Measurements from ENCODE around the gene SIX5.

Gene SIX5

DNA sequence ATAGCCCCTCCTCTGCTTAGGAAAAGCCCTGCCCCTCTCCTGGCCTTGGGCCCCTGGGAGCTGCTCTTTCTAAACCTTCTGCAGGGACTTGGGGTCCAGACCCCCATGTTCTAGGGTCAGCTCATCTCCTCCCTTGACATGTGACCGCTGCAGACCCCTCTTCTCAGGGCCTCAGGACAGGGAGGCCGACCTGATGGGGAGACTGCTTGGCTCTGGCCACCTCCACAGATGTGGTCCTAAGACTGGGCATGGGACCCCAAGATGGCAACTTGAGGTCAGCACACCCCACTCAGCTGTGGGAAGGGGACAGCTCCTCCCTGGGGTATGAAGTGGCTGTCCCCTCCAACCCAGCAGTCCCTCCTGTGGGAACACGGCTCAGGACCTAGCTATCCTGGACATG is 3.9 kb upstream of the SIX5 start:
- DNase-seq = no peak

DNA sequence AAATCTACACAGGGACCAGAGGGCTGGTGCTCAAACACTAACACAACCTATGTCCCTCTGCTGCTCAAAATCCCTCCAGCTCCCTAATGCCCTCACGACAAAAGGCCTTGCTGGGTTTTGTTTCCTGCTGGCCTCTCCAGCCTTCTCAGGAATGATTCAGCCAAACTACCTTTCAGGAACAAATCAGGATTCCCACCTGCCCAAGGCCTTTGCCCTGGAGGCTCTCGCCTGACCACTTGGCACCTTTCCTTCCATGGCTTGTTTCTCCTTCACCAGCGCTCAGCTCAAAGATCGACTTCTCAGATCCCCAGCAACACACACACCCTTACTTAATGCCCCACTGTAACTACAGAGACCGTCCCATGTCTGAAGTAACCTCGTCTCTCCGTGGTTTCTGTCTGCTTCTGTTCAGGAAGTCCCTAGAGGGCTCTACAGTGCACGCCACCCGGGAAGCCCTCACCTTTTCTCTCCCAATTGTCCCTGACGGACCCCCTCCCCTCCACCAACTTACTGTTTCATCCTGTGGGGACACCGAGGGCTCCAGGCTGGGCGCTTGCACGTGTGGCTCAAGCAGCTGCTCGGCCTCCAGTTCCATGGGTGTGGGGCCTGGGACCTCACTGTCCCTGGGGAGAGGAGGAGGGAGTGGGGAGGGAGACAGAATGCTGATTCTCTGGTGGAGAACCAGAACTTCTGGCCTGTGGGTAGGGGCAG is 3.2 kb upstream of the SIX5 start:
- no peak for DNase-seq

DNA sequence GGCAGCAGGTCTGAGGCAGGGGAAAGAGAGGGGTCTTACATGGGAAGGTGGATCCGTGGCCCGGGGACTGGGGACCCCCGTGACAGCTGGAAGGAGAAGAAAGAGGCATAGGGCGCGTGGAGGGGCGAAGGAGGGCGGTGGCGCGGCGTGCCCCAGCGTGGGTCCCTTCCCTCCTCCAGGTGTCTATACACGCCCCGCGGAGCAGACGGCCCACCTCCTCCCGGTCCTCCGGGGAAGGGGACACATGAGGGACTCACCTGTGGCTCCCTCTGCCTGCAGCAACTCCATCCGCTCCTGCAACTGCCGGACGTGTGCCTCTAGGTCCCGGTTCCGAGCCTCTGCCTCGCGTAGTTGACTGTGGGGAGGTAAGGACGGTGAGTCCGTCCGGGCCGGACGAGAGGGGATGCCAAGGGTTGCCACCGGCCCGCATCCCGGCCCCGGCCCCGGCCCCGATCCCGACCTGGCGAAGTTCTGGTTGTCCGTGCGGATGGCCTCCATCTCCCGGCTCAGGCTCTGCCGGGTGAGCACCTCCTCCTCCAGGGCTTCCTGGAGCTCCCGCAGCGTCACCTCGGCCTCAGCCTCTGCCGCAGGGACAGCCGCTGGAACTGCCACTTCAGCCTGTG is 2.4 kb upstream of the SIX5 start:
- no peak for DNase-seq

DNA sequence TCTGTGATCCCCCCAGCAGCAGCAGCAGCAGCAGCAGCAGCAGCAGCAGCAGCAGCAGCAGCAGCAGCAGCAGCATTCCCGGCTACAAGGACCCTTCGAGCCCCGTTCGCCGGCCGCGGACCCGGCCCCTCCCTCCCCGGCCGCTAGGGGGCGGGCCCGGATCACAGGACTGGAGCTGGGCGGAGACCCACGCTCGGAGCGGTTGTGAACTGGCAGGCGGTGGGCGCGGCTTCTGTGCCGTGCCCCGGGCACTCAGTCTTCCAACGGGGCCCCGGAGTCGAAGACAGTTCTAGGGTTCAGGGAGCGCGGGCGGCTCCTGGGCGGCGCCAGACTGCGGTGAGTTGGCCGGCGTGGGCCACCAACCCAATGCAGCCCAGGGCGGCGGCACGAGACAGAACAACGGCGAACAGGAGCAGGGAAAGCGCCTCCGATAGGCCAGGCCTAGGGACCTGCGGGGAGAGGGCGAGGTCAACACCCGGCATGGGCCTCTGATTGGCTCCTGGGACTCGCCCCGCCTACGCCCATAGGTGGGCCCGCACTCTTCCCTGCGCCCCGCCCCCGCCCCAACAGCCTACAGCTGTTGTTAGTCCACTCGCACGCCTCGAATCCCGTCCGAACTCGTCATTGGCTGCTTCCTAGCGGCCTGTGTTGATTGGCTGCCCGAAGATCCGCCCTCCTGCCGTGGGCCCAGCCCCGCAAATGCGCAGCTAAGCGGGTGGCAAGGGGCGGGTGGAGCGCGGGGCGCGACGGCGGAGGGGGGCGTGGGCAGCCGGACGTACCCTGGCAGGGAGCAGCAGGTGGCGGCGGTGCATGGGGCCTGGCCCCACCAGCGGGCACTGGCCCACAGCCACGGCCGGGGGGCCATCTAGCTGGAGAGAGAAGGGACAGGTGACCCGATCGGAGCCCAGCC is 1.4 kb upstream of the SIX5 start:
- DNase-seq = peak; percentile 95

DNA sequence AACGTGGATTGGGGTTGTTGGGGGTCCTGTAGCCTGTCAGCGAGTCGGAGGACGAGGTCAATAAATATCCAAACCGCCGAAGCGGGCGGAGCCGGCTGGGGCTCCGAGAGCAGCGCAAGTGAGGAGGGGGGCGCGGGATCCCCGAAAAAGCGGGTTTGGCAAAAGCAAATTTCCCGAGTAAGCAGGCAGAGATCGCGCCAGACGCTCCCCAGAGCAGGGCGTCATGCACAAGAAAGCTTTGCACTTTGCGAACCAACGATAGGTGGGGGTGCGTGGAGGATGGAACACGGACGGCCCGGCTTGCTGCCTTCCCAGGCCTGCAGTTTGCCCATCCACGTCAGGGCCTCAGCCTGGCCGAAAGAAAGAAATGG is 754 bp upstream of the SIX5 start:
- no peak for DNase-seq

DNA sequence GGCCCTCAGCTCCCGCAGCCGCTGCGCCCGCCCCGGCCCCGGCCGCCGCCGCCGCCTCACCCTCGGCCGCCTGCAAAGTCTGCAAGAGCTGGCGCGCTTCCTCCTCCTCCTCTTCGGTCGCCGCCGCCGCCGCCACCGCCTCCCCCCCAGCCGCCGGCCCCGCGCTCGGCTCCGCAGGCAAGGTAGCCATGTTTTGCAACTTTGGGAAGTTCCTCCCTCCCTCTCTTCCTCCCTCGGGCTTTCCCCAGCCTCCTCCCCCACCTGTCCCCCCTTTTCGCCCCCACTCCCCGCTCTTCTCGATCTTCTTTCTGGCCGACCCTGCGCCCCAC is 433 bp downstream of the SIX5 start:
- DNase-seq = no peak

DNA sequence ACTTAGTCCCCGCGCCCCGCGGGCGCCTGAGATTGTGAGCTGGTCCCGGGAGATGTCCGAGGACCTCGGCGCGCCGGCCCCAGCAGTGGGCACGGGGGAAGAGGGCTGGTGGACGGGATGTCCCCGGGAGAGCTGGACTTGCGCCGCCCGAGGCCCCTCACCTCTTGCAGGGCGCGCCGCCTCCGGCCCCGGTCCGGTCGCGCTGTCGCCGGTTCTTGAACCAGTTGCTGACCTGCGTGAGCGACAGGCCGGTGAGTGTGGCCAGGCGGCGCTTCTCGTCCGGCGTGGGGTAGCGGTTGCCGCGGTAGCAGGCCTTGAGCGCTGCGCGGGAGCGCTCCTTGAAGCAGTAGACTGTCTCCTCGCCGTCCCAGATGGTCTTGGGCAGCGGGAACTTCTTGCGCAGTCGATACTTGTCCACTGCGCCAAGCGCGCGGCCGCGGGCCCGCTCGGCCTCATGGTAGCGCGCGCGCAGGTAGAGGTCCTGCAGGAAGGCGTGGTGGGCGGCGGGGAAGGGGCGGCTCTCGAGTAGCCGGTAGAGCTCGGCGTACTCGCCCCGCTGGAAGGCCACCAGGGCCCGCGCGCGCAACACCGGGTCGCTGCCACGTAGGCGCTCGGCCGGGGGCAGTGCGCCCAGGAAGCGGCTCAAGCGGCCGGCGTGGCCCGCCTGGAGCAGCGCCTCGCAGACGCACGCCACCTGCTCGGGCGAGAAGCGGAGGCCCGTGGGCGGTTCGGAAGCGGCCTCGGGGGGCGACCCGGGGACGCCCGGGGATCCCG is 984 bp downstream of the SIX5 start:
- DNase-seq = no peak

DNA sequence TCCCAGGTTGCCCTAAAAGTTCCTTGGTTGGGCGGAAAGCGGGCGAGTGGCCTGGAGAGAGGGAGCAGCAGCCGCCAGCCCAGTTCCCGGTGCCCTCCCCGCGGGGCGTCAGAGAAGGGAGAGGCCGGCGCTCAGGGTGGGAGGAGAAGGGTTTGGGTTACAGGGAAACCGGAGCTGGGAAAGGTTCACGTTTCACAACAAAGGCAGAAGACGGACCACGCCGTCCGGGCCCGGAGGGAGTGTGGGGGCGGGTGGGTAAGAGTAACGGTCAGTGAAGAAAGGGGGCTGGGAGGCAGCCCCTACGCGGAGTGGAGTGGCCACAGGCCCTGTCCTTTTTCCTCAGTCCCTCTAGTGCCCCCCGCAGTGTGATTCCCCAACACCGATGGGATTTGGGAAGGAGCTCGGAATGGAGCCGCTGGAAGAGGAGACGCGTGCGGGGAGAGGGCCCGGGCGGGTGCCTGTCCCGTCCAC is 1.6 kb downstream of the SIX5 start:
- DNase-seq = peak; percentile 9

DNA sequence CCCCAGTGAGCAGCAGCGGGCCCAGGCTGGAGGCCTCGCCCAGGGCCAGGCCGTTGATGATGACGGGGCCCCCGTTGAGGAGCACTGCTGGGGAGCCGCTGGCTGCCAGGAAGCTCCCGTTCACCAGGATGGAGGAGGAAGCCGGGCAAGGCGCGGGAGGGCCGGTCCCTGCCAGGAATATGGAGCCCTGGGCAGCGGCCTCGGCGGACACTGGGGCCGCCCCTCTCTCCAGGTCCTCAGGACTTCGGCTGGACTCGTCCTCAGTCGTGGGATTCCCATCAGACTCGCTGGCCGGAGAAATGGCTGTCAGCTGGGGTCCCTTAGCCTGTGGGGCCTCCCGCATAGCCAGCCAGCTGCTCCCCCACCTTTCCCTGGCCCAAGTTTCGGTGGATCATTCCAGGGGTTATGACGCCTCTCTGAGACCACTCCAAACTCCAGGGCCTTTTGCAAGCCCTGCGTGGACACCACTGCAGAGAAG is 2.1 kb downstream of the SIX5 start:
- DNase-seq = no peak

DNA sequence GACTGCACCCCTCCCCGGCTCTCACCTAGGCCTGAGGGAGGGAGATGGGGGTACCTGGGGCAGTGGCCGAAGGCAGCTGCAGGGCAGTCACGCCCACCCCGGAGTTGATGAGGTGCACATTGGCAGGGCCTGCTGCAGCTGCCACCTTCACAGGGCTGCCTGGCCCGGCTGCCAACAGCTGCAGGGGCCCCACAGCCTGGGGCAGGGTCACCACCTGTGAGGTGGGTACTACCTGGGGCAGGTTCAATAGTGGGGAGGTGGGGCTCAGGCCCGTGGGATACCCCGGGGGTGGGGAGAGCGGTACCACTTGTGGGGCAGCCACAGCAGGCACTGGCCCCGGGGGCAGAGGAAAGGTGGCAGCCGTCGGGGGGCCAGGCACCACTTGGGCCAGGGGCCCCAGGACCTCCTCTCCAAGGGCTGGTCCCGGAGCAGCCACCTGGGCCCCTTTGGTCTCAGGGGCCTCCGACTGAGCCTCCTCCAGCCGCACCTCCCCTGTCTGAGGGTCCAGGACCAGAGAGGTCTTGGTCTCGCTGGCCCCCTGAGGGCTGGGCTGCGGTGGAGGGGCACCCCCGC is 2.7 kb downstream of the SIX5 start:
- no peak for DNase-seq

DNA sequence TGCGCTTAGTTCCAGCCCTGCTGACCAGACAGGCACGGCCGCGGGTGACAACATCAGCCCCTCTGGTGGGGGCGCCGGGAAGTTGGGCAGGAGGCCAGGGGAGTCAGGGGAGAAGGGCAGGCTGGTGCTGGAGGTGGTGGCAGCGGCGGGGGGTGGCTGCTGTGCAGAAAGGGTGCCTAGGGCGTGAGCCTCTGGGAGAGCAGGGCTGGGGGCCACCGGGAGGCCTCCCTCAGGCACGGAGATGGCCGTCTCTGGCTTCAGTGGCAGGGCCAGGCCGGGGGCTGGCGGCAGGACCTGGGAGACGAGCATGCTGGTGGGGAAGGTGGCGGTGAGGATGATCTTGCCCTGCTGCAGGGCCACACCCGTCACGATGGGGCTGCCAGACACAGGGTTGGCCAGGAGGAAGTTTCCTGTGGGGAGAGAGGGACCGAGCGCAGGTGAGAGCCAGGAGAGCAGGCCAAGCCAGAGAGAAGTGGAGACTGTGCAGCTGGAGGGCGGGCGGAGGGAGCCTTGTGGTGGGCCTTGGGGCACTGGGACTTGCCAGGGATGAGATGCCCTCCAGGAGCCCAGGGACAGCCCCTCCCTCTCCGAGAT is 3.3 kb downstream of the SIX5 start:
- DNase-seq = no peak

DNA sequence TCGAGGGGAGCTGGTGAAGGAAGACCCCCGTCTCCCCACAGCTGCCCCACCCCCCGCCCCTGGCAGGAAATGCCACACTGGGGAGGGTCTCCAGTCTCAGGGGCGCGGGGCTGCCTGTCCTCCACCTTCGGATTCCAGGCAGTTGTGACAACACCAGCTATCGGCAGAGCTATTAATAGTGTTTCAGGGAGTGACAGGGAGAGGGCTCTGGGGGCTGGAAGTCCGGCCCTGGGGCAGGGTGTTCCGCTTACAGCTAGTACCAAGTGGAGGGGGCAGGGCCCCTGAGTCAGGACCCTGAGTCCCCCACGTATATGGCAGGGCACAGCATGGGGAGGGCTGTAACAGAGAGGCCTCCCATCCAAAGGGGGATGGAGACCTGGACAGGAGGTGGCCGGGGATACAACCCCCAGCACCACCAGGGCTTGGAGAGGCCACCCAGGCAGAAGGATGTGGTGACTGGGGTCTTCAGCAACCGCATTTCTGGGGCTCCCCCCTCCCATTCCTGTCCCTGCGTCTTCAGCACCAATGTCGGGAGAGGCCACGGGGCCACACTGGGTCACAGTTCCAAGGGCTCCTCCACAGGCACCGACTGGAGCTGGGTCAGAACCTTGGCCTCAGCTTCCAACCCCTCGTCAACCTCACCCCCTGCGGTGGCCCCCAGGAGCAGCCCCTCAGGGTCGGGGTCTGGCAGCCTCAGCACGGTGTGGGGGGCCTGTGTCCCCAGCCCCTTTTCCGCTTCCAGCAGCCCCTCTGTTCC is 3.9 kb downstream of the SIX5 start:
- no peak for DNase-seq

DNA sequence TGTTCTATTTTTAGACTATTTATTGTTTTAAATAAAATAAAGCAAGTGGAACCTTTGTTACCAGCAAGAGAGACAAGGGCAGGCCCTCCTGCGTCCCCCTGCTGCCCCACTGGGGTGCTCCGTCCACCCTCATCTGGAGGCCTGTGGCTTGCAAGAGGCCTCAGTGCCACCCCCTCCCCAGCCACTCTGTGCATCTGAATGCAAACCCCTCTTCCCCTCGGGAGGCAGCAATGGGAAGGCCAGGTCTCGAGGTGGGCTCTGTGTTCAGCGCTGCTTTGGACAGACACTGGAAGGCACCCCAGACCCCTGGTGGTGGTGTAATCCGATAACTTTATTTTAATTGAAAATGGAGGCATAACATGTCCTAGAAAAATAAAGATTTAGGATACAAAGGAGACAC is 4.6 kb downstream of the SIX5 start:
- no peak for DNase-seq

DNA sequence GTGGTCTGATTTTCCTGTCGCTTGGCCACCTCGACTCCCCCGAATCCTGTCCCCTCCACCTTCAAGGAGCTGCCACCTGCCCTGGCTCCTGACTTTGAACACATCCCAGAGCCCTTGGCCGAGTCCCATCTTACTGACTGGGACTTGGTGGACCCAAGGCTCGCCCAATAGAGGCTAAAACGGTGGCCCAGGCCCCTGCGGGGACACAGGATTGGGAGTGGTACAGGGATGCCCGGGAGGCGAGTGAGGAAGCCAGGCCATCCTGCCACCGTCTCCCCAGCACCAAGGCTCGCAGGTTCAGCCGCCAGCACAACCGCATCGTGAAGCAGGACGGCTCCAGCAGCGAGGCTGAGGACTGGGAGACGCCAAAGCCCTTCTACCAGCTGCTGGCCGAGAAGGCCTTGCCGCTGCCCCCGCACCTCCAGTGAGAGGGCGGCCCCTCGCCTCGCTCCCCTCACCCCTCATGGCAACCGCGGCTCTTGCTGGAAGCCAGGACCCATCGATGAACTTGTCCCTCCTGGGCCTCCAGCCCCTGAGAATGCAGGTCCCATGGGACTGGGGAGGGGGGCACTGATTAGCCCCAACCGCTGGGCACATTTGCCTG is 5.3 kb downstream of the SIX5 start:
- no peak for DNase-seq

DNA sequence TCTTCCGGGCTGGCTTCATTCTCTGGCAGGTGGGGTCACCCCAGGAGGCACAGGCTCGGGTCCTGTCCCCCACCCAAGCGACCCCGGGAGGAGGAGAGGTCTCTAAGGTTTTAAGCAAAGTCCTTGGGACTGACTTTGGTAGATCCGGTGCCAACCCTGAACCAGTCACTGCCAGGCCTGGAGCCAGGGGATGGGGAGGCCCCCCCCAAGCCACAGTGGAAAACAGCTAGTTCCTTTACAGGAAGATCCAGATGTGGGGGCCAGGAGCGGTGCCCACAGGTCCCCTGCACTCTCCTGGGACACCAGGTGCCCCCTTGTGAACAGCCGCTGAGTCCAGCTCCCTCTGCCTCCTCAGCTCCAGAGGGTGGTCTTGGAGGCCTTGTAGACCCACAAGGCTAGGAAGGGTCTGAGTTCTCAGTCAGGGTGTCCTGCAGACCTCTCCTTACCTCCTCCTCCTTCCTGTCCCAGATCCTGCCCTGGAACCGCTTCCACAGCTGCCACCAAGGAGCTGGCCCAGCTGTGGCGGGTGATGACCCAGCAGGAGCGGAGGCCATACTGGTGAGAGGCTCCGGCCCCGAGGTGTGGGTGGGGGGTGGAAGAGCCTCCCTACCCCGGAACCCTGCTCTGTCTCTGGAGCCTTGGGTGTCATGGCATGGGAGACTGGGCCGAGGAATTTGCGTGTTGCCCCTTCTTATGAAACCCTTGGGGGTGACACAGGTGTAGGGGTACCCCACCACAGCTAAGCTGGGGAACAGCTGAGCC is 6.0 kb downstream of the SIX5 start:
- DNase-seq = no peak

DNA sequence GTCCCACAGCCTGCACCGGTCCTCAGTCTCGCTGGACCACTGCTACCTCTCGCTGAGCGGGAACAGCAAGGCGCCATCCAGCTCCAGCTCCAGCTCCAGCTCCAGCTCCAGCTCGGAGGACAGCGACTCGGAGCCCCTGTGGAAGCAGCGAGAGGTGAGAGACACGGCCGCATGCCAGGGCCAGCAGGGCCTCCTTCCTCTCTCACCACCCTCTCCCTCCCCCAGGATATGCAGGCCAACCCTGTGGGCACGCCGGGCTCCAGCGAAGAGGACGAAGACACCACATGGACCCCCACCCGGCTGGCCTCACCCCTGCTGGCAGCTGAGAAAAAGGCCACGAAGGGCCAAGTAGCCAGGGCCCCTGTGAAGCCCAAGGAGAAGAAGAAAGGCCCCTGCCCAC is 7.3 kb downstream of the SIX5 start:
- no peak for DNase-seq

DNA sequence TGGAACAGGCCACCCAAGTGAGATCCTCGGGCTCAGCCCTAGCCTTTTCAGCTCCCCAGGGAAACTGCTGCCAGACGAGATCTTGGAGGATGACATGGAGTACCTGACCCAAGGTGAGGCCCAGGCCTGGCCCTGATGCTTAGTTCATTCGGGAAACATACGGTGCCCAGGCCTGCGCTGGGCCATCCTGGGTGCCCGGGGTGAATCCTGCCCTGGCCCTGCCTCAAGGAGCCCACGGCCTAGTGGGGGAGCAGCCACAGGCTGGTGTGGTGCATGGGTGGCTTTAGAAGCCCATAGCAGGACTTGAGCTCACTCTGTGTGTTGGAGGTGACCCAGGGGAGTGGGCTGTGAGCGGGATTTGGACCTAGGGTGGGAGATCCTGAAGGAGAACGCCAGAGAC is 10.1 kb downstream of the SIX5 start:
- no peak for DNase-seq

DNA sequence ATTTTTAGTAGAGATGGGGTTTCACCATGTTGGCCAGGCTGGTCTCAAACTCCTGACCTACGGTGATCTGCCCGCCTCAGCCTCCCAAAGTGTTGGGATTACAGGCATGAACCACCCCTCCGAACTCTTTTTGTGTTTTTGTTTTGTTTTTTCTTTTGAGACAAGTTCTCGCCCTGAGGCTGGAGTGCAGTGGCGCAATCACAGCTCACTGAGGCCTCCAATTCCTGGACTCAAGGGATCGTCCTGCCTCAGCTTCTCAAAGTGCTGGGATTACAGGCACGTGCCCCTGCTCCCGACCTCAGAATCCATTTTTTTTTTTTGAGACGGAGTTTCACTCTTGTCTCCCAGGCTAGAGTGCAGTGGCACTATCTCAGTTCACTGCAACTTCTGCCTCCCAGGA is 11.4 kb downstream of the SIX5 start:
- no peak for DNase-seq

DNA sequence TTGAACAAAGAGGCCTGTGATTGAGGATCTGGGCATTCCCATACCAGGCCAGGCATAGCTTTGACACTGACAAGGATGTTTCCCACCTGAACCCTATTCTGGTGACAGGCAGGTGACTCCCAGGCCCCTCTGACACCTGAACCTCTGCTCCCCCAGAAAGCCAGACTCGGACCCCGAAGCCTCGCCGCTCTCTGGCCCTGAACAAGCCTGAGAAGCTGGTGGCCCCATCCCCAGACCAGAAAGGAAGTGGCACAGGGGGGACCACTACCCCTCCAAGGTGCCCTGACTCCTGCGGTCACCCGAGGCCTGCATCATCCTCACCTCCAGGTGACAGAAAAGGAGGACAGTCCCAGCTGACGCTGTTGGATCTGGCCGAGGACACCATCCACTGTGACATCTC is 14.7 kb downstream of the SIX5 start:
- DNase-seq = no peak

DNA sequence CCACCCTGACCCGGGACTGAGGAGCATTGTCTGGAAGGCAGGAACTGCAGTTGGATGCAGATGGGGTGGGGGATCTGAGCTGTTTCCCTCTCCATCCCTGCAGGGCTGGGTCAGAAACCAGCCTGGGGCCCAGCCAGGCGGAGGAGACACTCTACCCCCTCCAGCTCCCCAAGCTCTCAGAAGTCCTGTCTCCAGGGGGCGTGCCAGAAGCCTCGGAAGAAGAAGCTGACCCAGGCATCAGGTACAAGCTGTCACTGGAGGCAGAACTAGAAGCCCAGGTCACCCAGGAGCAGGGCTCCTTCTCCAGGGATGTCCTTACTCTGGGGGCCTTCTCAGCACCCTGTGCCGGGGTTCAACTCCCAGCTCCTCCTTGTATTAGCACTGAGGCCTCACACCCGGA is 15.5 kb downstream of the SIX5 start:
- DNase-seq = no peak

Data from NCI-H2029 treated with DMSO at 0.1 percent for 48 hours (cell line).